Endothelial cell of umbilical vein (primary cell): ENCODE results near the gene CD160. TPM values are rescaled to one million over a fixed set of nuclear protein-coding genes. Genes with fewer than 3 reads are reported as not detected.

Source experiments
- BruUV-seq: library from RNA; stranded (reverse); fragments of 400-500 nt; replicated peaks from 2 replicates; lab custom pipeline; 2021; lab: Mats Ljungman, UMichigan
- CTCF ChIA-PET: fragments of 300-600, 350-600 bp; sonication (Branson Sonifier 250); formaldehyde crosslinking; loops from one replicate; lab custom pipeline; 2021; ENCODE audit warnings: antibody characterized with exemption, inconsistent platforms; lab: Charles Lee
- POLR2A ChIA-PET: fragments of 300-600, 350-600 bp; sonication (Branson Sonifier 250); formaldehyde crosslinking; loops from one replicate; lab custom pipeline; 2021; ENCODE audit warnings: antibody characterized with exemption, inconsistent platforms; lab: Charles Lee
- DNase-seq: peaks from one replicate; pipeline ENCODE4 v3.0.0-alpha.2; 2011; ENCODE audit warnings: low read depth, low spot score
- FAIRE-seq: peaks from 2 replicates; lab custom pipeline; 2011; peaks lifted over from hg19 to GRCh38; lab: Jason Lieb, UNC
- H2AFZ ChIP-seq: 2 replicates; pipeline ENCODE4 v1.6.0; 2012; ENCODE audit warnings: low read depth, low read length, control low read depth, inconsistent platforms
- H3K27ac ChIP-seq: 2 replicates; pipeline ENCODE4 v1.5.1; 2011; ENCODE audit warnings: low read depth, mild to moderate bottlenecking, control low read depth, low read length, moderate library complexity; ENCODE audit not compliant: insufficient read depth
- H3K27me3 ChIP-seq, 2 experiments: 2 replicates each; pipeline versions ENCODE4 v1.6.0 to v1.6.1; 2011; ENCODE audit warnings: low read length in 2 of 2, mixed read lengths in 1 of 2; ENCODE audit not compliant: control insufficient read depth in 2 of 2, insufficient read depth in 2 of 2
- H3K36me3 ChIP-seq, 2 experiments: 2 replicates in 1 of 2; 3 replicates in 1 of 2; pipeline ENCODE4 v1.5.1; 2011; ENCODE audit warnings: low read length in 2 of 2, mild to moderate bottlenecking in 1 of 2, moderate library complexity in 1 of 2; ENCODE audit not compliant: control insufficient read depth in 2 of 2, insufficient read depth in 2 of 2; ENCODE audit errors: extremely low read depth in 1 of 2
- H3K4me1 ChIP-seq: 3 replicates; pipeline ENCODE4 v1.5.1; 2011; ENCODE audit warnings: mild to moderate bottlenecking, low read length; ENCODE audit not compliant: control insufficient read depth, insufficient read depth; ENCODE audit errors: extremely low read depth
- H3K4me2 ChIP-seq: 2 replicates; pipeline ENCODE4 v1.6.1; 2011; ENCODE audit warnings: low read length, control low read depth, mixed read lengths; ENCODE audit not compliant: insufficient read depth
- H3K4me3 ChIP-seq, 3 experiments: fragments of 200-600 bp in 1 of 3; sonication (generic), shearing (Covaris generic) in 1 of 3; replicated peaks in 1 of 3; 2 replicates each; pipeline ENCODE4 v1.5.1; 2011 to 2016; ENCODE audit warnings: control low read depth in 3 of 3, low read length in 3 of 3, mild to moderate bottlenecking in 2 of 3, inconsistent platforms in 1 of 3, low read depth in 1 of 3, moderate library complexity in 1 of 3; ENCODE audit not compliant: insufficient read depth in 1 of 3
- H3K79me2 ChIP-seq: 2 replicates; pipeline ENCODE4 v1.6.0; 2012; ENCODE audit warnings: low read length, inconsistent platforms; ENCODE audit not compliant: control insufficient read depth, insufficient read depth
- H3K9ac ChIP-seq: replicated peaks from 2 replicates; pipeline ENCODE3; 2011; ENCODE audit warnings: low read length, control low read depth; ENCODE audit not compliant: insufficient read depth; ENCODE audit errors: extremely low read depth
- H3K9me1 ChIP-seq: replicated peaks from 3 replicates; pipeline ENCODE4 v1.6.0; 2011; ENCODE audit warnings: mild to moderate bottlenecking, low read length; ENCODE audit not compliant: control insufficient read depth, insufficient read depth; ENCODE audit errors: extremely low read depth
- H3K9me3 ChIP-seq: replicated peaks from 2 replicates; pipeline ENCODE4 v1.5.1; 2012; ENCODE audit warnings: low read length, inconsistent platforms; ENCODE audit not compliant: control insufficient read depth, insufficient read depth
- H4K20me1 ChIP-seq: replicated peaks from 2 replicates; pipeline ENCODE3; 2011; ENCODE audit warnings: mild to moderate bottlenecking, low read length; ENCODE audit not compliant: control insufficient read depth, insufficient read depth; ENCODE audit errors: extremely low read depth
- EZH2 ChIP-seq: IDR thresholded peaks from 2 replicates; pipeline ENCODE4 v1.6.1; 2012; ENCODE audit warnings: borderline replicate concordance, low read depth, mild to moderate bottlenecking, moderate library complexity, low read length, inconsistent platforms; ENCODE audit not compliant: severe bottlenecking
- FOS ChIP-seq: IDR thresholded peaks from 2 replicates; pipeline ENCODE4 v1.6.1; 2011; ENCODE audit warnings: mild to moderate bottlenecking, low read length, moderate library complexity, borderline replicate concordance; ENCODE audit not compliant: insufficient read depth
- GATA2 ChIP-seq: IDR thresholded peaks from 2 replicates; pipeline ENCODE4 v1.7.0; 2011; ENCODE audit warnings: low read depth, mild to moderate bottlenecking, moderate library complexity, mixed read lengths, low read length; ENCODE audit not compliant: insufficient read length, insufficient read depth
- JUN ChIP-seq: IDR thresholded peaks from 2 replicates; pipeline ENCODE4 v1.6.1; 2011; ENCODE audit warnings: borderline replicate concordance, low read depth; ENCODE audit not compliant: insufficient read length, insufficient read depth
- MAX ChIP-seq: IDR thresholded peaks from 2 replicates; pipeline ENCODE4 v1.6.1; 2011; ENCODE audit not compliant: insufficient read depth, insufficient read length
- MYC ChIP-seq: IDR thresholded peaks from one replicate; pipeline ENCODE4 v1.6.1; 2011; ENCODE audit warnings: mild to moderate bottlenecking, low read depth, low read length
- POLR2A ChIP-seq: IDR thresholded peaks from 2 replicates; pipeline ENCODE4 v1.6.1; 2012; ENCODE audit warnings: low read depth, mild to moderate bottlenecking, control low read depth, low read length
- POLR2AphosphoS5 ChIP-seq: IDR thresholded peaks from 2 replicates; pipeline ENCODE4 v1.6.1; 2012; ENCODE audit warnings: low read depth, mild to moderate bottlenecking, control low read depth, low read length, moderate library complexity; ENCODE audit not compliant: insufficient read depth
- dilution Hi-C: fragments of 300-500 bp; cut with MboI; formaldehyde crosslinking; loops from one replicate; pipeline ENCODE4 v1.15.0; 2019; ENCODE audit warnings: low sequenced_read_pairs; ENCODE audit not compliant: extremely low pct_ligation_motif_present
- intact Hi-C: fragments of 100-400 bp; cut with micrococcal nuclease; formaldehyde crosslinking; loops from one replicate; pipeline ENCODE4 v1.10.0; 2022
- polyA plus RNA-seq, 4 experiments: library from polyadenylated mRNA; depleted of rRNA in 3 of 4; stranded (reverse) in 3 of 4; unstranded in 1 of 4; fragments of >200 nt; gene quantifications; 2 replicates each; pipeline versions ENCODE4 v1.2.1 to v1.2.3, GENCODE V29; 2011 to 2012; ENCODE audit warnings: missing spikeins in 1 of 4
- total RNA-seq: library from RNA; stranded (reverse); gene quantifications from 2 replicates; pipeline ENCODE4 v1.2.3, GENCODE V29; 2021
- TF ChIP-seq, protein P1 (sequence below), 2 donors: IDR thresholded peaks; 1 replicate in 1 of 2; 2 replicates in 1 of 2; pipeline ENCODE4 v1.5.1; 2011; ENCODE audit warnings: low read length in 2 of 2, mild to moderate bottlenecking in 2 of 2, moderate library complexity in 2 of 2, control low read depth in 1 of 2, inconsistent platforms in 1 of 2, low read depth in 1 of 2; ENCODE audit not compliant: insufficient read depth in 1 of 2; ENCODE audit errors: extremely low read depth in 1 of 2

The CD160 gene
- total and polyA plus RNA-seq, 2 donors (not counting 3 experiments of a cell fraction or from before 2014, with no cell fraction given) = not detected

DNA sequence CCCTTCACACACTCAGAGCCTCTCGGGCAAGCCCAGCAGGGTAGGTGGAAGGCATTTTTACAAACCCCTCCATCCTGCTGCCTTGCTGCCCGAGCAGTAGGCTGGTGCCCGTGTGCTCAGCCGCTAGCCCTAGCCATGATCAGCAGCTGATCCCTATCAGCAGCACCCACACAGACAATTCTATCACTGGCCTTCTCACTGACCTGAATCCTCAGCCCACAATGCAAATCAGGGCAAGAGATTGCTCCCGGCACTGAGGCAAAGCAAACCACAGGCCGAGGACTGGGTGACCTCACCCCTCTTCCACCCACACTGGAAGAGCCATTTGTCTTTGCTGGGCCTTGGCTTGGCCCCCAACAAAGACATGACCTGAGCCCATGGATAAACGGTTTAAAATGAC is 11.2 kb upstream of the CD160 start:
- no peaks in the 10 kb centered on the region for H4K20me1 ChIP-seq
- no peaks in the 10 kb centered on the region for H3K9me3 ChIP-seq
- no peak overlapping the region for H2AFZ ChIP-seq
- ChIA-PET POLR2A (no interaction called here), CTCF (interaction anchor here (1.5 to 2.3 kb wide), 2 partner anchors 13 to 94 kb away, joined by 3 to 15 read pairs; no protein-coding TSS in a partner anchor)
- dilution Hi-C loops = no loop called here
- intact Hi-C loops = no loop called here
- no peak overlapping the region for H3K9ac ChIP-seq
- no peak for TF ChIP-seq MYC
- no peak for TF ChIP-seq EZH2
- TF ChIP-seq JUN = no peak
- no peak for TF ChIP-seq MAX
- no peak for TF ChIP-seq POLR2AphosphoS5
- TF ChIP-seq FOS = no peak
- TF ChIP-seq, protein P1, sequence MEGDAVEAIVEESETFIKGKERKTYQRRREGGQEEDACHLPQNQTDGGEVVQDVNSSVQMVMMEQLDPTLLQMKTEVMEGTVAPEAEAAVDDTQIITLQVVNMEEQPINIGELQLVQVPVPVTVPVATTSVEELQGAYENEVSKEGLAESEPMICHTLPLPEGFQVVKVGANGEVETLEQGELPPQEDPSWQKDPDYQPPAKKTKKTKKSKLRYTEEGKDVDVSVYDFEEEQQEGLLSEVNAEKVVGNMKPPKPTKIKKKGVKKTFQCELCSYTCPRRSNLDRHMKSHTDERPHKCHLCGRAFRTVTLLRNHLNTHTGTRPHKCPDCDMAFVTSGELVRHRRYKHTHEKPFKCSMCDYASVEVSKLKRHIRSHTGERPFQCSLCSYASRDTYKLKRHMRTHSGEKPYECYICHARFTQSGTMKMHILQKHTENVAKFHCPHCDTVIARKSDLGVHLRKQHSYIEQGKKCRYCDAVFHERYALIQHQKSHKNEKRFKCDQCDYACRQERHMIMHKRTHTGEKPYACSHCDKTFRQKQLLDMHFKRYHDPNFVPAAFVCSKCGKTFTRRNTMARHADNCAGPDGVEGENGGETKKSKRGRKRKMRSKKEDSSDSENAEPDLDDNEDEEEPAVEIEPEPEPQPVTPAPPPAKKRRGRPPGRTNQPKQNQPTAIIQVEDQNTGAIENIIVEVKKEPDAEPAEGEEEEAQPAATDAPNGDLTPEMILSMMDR (IDR thresholded peaks at IDR 0.05; ENCODE audit: extremely low read depth in 1 of 2, insufficient read depth in 1 of 2, low read depth in 1 of 2, low read length in 2 of 2) = no peak
- TF ChIP-seq GATA2 = no peak
- no peak for TF ChIP-seq POLR2A
- no peak overlapping the region for H3K27ac ChIP-seq
- DNase-seq (no peak), FAIRE-seq (no peak)
- no TSS peak for BruUV-seq
- H3K9me1 ChIP-seq = no peaks in the 10 kb centered on the region
- no peaks in the 10 kb centered on the region for H3K4me1 ChIP-seq
- H3K4me3 ChIP-seq = no peak overlapping the region
- peaks cover 6 to 7% of the 10 kb centered on the region in 2 experiments for H3K27me3 ChIP-seq
- no peaks in the 10 kb centered on the region for H3K36me3 ChIP-seq
- H3K4me2 ChIP-seq = no peak overlapping the region
- no peaks in the 10 kb centered on the region for H3K79me2 ChIP-seq
